GM19099 (cell line): Measurements from ENCODE around the gene VPS72.

Experiments
- POLR2A ChIP-seq: IDR thresholded peaks from 3 replicates; pipeline ENCODE4 v1.6.1; 2011; ENCODE audit warnings: low read depth; ENCODE audit not compliant: insufficient read length; ENCODE audit errors: extremely low read depth

Gene VPS72

DNA sequence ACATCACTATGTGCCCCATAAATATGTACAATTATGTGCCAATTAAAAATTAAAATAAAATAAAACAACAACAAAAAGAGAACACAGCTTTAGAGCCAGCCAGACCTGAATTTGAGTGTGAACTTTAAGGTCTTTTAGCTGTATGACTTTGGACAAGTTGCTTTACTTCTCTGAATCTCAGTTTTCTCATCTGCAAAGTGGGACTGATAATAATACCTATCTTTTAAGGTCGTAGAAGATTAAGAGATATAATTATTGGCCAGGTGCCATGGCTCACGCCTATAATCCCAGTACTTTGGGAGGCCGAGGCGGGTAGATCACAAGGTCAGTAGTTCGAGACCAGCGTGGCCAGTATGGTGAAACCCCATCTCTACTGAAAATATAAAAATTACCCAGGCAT lies 3.3 kb upstream of the VPS72 start:
- TF ChIP-seq POLR2A = no peak

DNA sequence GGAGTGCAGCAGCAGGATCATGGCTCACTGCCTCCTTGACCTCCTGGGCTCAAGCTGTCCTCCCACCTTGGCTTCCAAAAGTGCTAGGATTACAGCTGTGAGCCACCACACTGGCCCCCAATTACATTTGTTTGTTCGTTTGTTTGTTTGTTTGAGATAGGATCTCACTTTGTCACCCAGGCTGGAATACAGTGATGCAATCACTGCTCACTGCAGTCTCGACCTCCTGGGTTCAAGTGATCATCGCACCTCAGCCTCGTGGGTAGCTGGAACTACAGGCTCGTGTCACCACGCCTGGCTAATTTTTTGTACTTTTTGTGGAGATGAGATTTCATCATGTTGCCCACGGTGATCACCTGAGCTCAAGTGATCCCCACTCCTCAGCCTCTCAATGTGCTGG lies 2.0 kb upstream of the VPS72 start:
- no peak for TF ChIP-seq POLR2A

DNA sequence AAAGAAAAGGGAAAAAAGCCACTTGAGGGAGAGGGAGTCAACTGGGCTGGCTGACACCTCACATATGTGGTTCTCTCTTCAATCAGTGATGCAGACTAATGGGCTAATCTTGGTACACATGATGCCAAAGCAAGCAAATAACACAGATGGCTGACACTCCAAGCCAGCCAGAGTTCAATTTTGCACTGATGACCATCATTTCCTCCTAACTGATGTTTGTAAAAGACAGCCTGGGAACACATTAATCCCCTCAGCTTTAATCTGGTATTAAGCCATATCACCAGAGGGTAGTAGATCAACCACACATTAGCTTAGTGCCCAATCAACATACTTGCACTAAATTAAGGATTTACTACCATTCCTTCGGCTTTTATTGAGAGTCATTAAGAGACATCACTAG lies 2.8 kb downstream of the VPS72 start:
- no peak for TF ChIP-seq POLR2A

DNA sequence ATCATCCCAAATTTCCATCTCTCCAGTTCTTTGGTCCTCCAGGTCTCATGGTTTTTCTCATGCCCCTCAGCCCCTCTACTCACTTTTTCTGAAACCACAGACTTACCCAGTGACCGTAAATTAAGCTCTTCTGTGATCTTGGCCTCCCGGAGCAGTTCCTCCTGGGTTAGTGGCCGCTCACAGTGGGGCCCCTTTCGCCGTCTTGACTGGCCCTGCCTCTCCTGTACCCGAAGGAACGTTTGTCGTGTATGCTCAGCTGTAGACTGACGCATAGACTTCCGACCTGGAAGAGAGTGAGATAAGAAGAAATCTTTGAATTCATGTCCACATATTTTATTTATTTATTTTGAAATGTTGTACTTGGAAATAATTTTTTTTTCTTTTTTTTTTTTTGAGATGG lies 5.8 kb downstream of the VPS72 start:
- no peak for TF ChIP-seq POLR2A

DNA sequence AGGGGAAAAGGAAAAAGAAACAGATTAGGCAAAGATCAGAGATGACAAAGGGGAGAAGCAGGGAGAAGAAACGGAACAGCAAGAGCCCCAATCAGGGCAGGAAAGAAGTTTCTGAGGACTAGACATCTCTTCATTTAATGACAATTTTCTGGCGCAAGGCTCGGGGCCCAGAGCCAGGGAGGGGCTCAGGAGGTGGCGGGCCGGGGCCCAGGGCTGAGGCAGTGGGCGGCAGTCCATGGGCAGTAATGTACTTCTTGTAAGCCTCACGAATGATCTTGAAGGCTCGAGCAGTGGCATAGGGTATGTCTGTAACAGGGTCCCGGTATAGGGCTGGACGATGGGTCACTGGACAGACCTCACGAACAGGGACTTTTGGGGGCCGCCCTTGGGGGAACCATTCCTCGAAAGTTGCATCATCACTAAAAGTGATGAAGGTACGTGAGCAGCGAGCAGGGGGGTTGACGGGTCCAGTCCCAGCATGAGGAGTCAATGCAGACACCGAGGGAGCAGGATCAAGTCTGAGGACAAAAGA lies 13.4 kb downstream of the VPS72 start:
- TF ChIP-seq POLR2A = no peak

DNA sequence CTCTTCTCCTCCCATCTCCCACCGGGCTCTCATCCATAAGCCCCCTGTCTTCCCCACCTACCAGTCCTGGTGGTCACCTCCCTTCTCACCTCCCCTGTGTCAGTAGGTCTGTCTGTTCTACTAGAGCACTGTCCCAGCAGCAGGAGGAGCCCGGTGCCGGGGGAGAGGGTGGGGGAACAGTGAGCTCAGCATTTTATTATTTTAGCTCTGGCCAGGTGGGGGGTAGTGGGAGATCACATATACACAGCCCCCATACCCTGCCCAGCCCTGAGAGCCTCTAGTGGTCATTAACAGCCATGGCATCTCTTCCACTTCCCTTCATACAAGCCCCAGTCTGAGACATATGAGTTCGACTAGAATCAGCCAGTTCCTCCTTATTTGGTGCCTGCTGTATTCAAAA lies 14.1 kb downstream of the VPS72 start, which contains the start of gene TMOD4:
TMOD4 (minus strand) TSS at position 119 of the 400 bp plus-strand sequence. CDS start 1,106 bp downstream, outside the sequence.
- no peak for TF ChIP-seq POLR2A

DNA sequence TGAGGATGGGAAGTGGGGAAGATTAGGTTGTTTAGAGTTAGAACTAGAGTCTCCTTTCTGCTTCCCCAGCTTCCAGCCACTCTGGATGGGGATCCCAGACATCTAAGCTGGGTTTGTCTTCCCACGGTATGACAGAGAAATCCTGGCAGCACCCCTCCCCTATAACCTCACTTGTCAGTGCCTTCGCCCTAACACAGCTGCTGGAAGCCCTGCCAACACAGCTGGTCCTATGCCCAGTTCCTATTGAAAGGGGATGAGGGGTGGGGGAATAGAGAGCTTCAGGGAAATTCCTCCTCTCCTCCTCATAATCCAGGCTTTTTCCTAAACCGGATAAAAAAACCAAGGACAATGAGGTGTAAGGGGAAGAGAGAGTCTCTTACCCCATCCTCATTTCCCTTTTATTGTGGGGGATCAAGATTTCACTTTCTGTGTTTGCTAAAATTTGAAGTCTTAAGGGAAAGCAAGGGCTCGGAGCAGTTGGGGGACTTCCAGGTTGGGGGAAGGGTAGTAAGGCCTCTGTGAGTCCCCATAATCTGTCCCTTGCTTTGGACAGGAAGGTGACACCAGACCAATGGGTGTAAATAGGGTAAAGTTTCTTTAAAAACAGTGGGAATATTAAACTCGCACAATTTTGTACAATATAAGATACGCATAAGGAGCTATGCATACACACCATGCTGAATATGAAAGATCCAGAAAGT lies 14.8 kb downstream of the VPS72 start:
- TF ChIP-seq POLR2A = no peak

DNA sequence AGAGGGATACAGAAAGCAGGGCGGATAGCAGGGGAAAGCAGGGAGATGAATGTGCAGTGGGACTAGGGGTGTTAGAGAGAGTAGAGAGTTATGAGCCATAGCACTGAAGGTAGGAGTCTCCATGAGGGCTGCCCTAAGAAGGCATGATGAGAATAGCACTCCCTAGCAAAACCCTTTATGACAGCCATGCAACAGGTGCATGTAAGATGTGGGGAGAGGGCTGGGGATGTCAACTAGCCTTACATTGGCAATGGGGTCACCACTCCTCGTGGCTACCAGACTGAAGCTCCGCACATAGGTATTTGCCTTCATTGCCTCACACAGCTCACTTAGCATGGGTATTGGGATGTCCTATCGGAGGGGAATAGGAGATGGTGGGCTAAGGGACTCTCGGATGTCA lies 18.8 kb downstream of the VPS72 start:
- TF ChIP-seq POLR2A = no peak

DNA sequence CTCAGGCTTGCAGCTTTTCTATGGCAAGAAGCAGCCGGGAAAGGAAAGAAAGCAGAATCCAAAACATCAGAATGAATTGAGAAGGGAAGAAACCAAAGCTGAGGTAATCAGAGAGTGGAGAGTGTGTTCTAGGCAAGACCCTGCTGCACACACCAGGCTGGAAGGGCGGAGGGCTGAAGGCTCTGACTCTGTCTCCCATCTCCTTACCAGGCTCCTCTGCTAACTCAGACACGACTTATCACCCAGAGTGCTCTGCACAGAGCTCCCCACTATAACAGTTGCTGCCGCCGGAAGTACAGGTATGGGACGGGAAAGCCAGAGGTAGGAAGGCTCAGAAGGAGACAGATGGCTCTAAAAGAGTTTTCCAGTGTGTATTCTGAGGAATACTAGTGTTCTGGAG lies 22.9 kb downstream of the VPS72 start:
- TF ChIP-seq POLR2A = no peak

DNA sequence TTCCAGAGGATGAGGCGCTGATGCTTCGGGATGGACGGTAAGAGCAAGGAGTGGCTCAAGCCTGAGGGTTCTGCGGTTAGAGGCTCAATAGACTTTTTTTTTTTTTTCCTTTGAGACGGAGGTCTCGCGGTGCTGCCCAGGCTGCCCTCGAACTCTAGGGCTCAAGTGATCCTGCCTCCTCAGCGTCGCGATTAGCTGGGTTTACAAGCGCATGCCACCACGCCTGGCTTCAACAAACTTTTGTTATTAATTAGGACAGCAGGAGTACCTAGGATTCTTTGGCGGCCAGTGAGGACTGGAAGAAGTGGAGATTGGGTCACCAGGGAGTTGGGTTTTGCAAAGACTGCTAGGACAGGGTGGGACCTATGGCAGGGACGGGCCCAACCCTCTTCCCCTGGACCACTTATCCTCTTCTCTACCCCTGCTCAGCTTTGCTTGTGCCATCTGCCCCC lies 23.5 kb downstream of the VPS72 start:
- no peak for TF ChIP-seq POLR2A

DNA sequence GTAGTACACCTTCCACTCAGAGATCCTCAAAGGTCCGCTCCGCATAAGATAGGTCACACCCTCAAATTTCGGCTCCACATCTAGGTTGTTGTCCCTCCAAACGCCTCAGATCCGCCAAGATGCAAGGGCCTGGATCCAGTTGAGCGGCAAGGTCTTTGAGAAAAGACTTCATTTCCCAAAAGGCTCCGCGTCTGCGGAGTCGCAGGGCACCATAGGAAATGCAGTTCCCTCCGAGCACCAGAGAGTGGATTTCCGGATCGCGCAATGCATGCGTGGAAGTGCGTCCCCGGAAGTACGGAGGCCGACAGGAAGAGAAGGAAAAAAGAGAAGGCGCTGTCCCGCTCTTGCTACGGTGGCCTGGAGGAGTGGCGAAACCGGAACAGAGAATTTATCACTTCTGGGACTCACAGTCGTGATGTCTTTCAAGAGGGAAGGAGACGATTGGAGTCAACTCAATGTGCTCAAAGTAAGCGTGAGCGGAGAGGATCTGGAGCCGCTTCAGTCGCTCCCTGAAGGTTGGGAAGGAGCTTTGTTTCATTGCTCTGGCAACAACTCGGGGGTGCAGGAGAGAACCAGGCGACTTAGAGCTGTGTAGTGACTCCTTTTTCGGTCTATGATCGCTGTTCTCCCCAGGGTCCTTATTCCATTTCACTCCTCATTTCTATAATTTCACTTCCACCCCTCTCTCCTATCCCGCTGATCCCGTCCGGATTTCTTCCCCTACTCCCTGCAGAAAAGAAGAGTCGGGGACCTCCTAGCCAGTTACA lies 24.1 kb downstream of the VPS72 start, which contains the start of the genes LYSMD1 and SCNM1:
LYSMD1 (minus strand) TSS at position 165 of the 767 bp plus-strand sequence. CDS start 644 bp downstream, outside the sequence.
SCNM1 (plus strand) TSS at position 407 of the 767 bp plus-strand sequence; CDS start at position 416, 9 bp downstream.
- TF ChIP-seq POLR2A = peak; percentile 89

DNA sequence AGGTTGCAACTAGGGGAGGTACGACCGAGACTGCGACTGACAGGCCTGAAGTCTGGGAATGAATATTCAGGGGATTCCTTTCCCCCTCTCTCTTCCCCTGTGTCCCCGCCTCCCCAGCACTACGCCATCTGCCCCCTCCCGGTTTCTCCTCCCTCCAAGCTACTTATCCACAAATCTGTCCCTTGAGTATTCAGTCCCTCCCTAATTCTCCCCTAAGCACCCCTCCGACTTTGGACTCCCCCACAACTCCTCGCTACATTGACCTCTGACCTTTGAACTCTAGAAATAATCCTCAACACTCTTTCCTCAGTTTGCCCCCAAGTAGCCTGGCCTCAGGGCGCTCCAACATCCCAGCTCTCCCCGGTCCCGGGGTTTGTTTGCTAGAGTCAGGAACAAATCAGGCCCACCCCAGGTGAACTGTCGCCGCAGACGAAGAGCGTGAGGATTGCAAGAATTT lies 24.7 kb downstream of the VPS72 start:
- TF ChIP-seq POLR2A = no peak

DNA sequence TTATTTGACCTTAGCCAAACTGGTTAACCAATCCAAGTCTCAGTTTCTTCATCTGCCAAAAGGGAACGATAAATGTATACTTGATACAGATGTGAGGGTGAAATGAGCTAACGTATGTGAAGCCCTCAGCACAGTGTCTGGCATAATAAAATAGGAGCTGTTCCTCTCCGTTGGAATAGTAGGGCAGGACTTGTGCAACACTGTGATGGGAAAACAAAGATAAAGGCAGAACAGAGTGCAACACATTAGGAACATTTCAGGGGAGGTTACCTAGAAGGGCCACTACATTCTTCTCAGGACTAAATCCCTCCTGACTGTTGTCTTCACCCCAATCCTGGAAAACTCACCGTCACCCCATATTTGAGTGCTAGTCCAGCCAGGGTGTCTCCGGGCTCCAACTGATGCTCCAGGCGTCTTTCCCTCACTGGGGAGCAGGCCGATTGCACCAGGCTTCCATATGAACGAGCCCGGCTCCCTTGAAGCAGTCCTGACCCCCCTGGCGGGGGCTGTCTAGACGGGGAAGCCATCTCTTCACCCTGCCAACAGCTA lies 25.2 kb downstream of the VPS72 start:
- no peak for TF ChIP-seq POLR2A

DNA sequence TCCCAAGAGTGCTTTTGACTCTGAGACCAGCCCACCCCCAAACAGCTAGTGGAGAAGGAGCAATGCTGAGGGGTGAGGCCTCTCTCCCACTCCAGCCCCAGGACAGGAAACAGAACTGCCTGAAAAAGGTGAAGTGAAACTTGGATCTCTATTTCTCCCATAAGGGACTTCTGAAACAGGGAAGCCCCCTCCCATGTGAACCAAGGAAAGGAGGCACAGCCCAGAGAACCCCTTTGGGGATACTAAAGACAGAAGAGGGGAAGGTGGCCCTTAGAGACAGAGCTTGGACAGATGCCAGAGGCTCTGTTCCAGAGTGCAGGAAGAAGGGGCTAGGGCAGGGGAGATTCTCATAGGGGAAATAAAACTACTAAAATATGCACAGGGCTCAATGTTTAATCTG lies 30.6 kb downstream of the VPS72 start:
- no peak for TF ChIP-seq POLR2A

DNA sequence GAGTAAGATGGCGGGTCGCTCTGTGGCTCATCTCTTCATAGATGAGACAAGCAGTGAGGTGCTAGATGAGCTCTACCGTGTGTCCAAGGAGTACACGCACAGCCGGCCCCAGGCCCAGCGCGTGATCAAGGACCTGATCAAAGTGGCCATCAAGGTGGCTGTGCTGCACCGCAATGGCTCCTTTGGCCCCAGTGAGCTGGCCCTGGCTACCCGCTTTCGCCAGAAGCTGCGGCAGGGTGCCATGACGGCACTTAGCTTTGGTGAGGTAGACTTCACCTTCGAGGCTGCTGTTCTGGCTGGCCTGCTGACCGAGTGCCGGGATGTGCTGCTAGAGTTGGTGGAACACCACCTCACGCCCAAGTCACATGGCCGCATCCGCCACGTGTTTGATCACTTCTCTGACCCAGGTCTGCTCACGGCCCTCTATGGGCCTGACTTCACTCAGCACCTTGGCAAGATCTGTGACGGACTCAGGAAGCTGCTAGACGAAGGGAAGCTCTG lies 31.2 kb downstream of the VPS72 start:
- no peak for TF ChIP-seq POLR2A
